GM12874 (cell line): ENCODE results near the gene CMKLR1.

Experiments
- CTCF ChIP-seq: IDR thresholded peaks from 2 replicates; pipeline ENCODE4 v1.5.1; 2011; ENCODE audit warnings: low read depth, mild to moderate bottlenecking, control low read depth, low read length, moderate library complexity; ENCODE audit not compliant: insufficient read depth

Gene CMKLR1

GRCh38 chr12:108273217-108273616 lies 65.9 kb downstream of the CMKLR1 start:
- TF ChIP-seq CTCF, result no peak

DNA sequence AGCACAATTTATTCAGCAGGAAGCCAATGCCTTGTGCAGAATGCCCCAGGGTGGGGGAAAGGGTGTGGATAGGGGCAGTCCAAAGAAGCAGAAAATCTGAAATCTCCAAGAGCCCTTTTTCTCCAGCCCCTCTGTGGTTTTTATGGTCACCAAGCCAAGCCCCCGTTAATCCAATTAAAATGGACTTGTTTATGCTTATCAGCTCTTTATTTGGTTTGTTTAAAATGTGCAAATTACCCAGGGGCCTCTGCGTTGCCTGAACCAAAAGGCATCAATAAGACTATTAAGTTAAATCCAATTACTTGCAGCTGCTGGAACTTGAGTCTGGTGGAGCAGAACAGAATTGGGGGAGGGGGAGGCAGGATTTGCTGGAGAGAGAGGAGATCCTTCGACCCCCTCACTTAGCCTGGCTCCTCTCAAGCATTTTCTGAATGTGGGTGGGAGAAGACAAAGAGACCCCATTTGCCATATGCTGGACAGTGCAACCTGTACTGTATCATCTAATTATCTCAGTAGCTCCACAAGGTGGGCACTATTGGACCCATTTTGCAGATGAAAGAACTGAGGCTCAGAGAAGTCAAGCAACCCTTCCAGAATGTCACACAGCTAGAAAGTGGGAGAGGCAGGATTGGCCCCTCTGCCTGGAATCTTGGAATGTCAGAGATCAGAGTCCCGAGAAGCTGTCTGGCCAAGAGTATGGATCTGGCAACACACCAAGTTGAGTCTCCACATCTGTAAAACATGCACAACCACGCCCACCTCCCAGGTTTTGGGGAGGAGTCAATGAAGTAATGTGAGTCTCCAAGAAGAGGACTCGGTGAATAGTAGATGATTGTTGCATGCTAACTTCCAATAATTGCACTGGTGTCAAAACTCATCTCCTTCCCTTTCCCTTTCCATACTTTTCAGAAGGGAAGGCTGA lies 66.9 kb downstream of the CMKLR1 start:
- TF ChIP-seq CTCF, result no peak

GRCh38 chr12:108270849-108271143 lies 68.3 kb downstream of the CMKLR1 start:
- TF ChIP-seq CTCF, result no peak

DNA sequence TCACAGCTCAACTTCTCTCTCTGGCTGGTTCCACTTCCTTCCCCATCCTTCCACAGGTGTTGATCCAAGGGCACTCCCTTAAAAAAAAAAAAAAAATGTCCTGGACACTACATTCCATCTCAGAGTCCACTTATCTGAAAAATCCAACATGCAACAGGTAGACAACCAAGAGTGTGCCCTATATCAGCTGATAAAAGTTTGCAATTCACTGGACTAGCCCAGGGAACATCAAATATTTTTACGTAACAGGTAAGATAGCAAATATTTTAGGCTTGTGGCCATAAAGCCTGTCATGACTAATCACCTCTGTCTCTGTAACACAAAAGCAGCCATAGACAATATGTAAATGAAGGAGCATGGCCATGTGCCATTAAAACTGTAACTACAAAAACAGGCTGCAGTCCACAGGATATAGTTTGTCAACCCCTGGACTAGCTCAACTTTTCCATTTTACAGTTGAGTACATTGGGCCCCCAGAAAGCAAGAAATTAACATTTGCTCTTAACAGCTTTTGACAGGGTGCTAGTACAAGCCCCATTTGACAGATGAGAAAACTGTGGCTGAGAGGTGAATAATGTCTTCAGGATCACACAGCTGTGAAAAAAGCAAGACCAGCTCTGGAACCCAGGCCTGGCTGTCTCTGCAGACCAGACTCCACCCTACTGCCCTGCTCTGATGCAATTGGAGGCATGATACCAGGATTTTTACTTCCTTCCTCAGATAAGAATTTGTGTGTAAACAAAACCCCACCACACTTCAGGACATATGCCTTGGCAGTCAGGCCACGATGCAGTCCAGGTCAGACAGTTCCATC lies 68.9 kb downstream of the CMKLR1 start:
- no peak for TF ChIP-seq CTCF

- TF ChIP-seq CTCF, result no peak
Measured at GRCh38 chr12:108269224-108269623, 69.9 kb downstream of the CMKLR1 start.

GRCh38 chr12:108268397-108268796 lies 70.7 kb downstream of the CMKLR1 start:
- TF ChIP-seq CTCF, result no peak

GRCh38 chr12:108267450-108267849 lies 71.7 kb downstream of the CMKLR1 start:
- no peak for TF ChIP-seq CTCF
